HepG2 (cell line): ENCODE measurements around the gene PIP5K1A. TPM values are rescaled to one million over a fixed set of nuclear protein-coding genes. Genes with fewer than 3 reads are reported as not detected.

Source experiments
- CENPX ChIP-seq: sonication (generic); formaldehyde crosslinking; IDR thresholded peaks from 2 replicates; pipeline ENCODE4 v1.9.0; 2021; ENCODE audit warnings: mild to moderate bottlenecking, missing genetic modification reagents, moderate library complexity
- KDM6A ChIP-seq: IDR thresholded peaks from 2 replicates; pipeline ENCODE4 v1.6.1; 2016; ENCODE audit warnings: low read depth
- KIAA2018 ChIP-seq: sonication (generic); formaldehyde crosslinking; IDR thresholded peaks from 2 replicates; pipeline ENCODE4 v1.5.0; 2020; ENCODE audit warnings: mild to moderate bottlenecking, missing genetic modification reagents, borderline replicate concordance
- KMT2A ChIP-seq: sonication (generic); formaldehyde crosslinking; IDR thresholded peaks from 2 replicates; pipeline ENCODE4 v1.4.0; 2020; ENCODE audit warnings: missing genetic modification reagents
- MTERF4 ChIP-seq: sonication (generic); formaldehyde crosslinking; IDR thresholded peaks from 2 replicates; pipeline ENCODE4 v1.8.0; 2023; ENCODE audit warnings: mild to moderate bottlenecking, missing genetic modification reagents
- NFRKB ChIP-seq: fragments of 450-650 bp; IDR thresholded peaks from 2 replicates; pipeline ENCODE4 v1.6.1; 2017
- NR2F1 ChIP-seq, 2 experiments: fragments of 450-650 bp in 1 of 2; formaldehyde crosslinking in 1 of 2; IDR thresholded peaks; 2 replicates each; pipeline versions ENCODE4 v1.5.0 to v1.6.1; 2016 to 2020; ENCODE audit warnings: mild to moderate bottlenecking in 1 of 2, missing compliant biosample characterization in 1 of 2, missing genetic modification reagents in 1 of 2, moderate library complexity in 1 of 2
- NRL ChIP-seq: sonication (generic); formaldehyde crosslinking; IDR thresholded peaks from 2 replicates; pipeline ENCODE4 v1.5.0; 2020; ENCODE audit warnings: missing genetic modification reagents, mild to moderate bottlenecking, moderate library complexity, borderline replicate concordance
- POLR2AphosphoS2 ChIP-seq: IDR thresholded peaks from 2 replicates; pipeline ENCODE4 v1.6.1; 2011; ENCODE audit warnings: low read depth, low read length, improper control_type of control experiment
- ZBTB14 ChIP-seq: sonication (generic); formaldehyde crosslinking; IDR thresholded peaks from 2 replicates; pipeline ENCODE4 v1.4.0; 2020; ENCODE audit warnings: missing genetic modification reagents
- ZNF180 ChIP-seq: sonication (generic); formaldehyde crosslinking; IDR thresholded peaks from 2 replicates; pipeline ENCODE4 v1.4.0; 2020; ENCODE audit warnings: low read depth, missing genetic modification reagents, borderline replicate concordance
- ZNF230 ChIP-seq: sonication (generic); formaldehyde crosslinking; IDR thresholded peaks from 2 replicates; pipeline ENCODE4 v1.4.0; 2020; ENCODE audit warnings: mild to moderate bottlenecking, missing genetic modification reagents
- ZNF256 ChIP-seq: sonication (generic); formaldehyde crosslinking; conservative IDR thresholded peaks from 2 replicates; pipeline ENCODE4 v1.4.0; 2020; ENCODE audit warnings: missing genetic modification reagents
- ZNF281 ChIP-seq: sonication (generic); formaldehyde crosslinking; IDR thresholded peaks from 2 replicates; pipeline ENCODE4 v1.4.0; 2020; ENCODE audit warnings: missing genetic modification reagents, borderline replicate concordance
- ZNF644 ChIP-seq: IDR thresholded peaks from 2 replicates; pipeline ENCODE4 v1.6.1; 2016; ENCODE audit warnings: low read depth
- ZNF879 ChIP-seq: sonication (generic); formaldehyde crosslinking; IDR thresholded peaks from 2 replicates; pipeline ENCODE4 v1.8.1; 2023; ENCODE audit warnings: missing genetic modification reagents
- polyA plus RNA-seq, 8 experiments: library from polyadenylated mRNA; depleted of rRNA in 3 of 8; stranded (reverse) in 7 of 8; unstranded in 1 of 8; fragments of >200 nt; fragmentation: Illumina TruSeq in 4 of 8; extraction: Trizol in 4 of 8; gene quantifications; 2 replicates each; pipeline versions ENCODE4 v1.2.1 to v1.2.3, GENCODE V29; 2011 to 2016; ENCODE audit warnings: low read depth in 4 of 8, missing spikeins in 1 of 8, mixed read lengths in 1 of 8; ENCODE audit not compliant: insufficient read depth in 1 of 8
- total RNA-seq, 5 experiments: library from RNA; depleted of rRNA; stranded (reverse); fragments of >200 nt; fragmentation: Illumina TruSeq; extraction: Trizol; gene quantifications; 2 replicates each; pipeline ENCODE4 v1.2.3, GENCODE V29; 2016; ENCODE audit warnings: low read depth in 1 of 5

The PIP5K1A gene
- total and polyA plus RNA-seq, 2 of the 13 experiments (the other 11 are each of a cell fraction or from before 2014, with no cell fraction given) = 45.3 to 65.1 TPM

GRCh38 chr1:151165738-151166504 is 32.4 kb upstream of the PIP5K1A start, which contains the start of the genes LYSMD1 and SCNM1 (continued):
- TF ChIP-seq ZNF281 (CRISPR knock-in tag) = no peak
- TF ChIP-seq KIAA2018 (CRISPR knock-in tag) = no peak
- peak; percentile 89 for TF ChIP-seq NRL (CRISPR knock-in tag)
- TF ChIP-seq KDM6A (CRISPR knock-in tag) = no peak
- peak; percentile 80 for TF ChIP-seq ZNF256 (CRISPR knock-in tag)
- peak; percentile 56; the same call in 1 of the 2 replicates for TF ChIP-seq MTERF4
- no peak for TF ChIP-seq NFRKB
- TF ChIP-seq ZNF180 (CRISPR knock-in tag) = no peak; the same call in 1 of the 2 replicates
- 0 out of 2 replicates have a peak, but pooled peaks have one; percentile 61 for TF ChIP-seq ZNF879 (CRISPR knock-in tag)
- TF ChIP-seq POLR2AphosphoS2 = no peak
- peak; percentile 26; the same call in 1 of the 2 replicates for TF ChIP-seq ZBTB14 (CRISPR knock-in tag)
- TF ChIP-seq CENPX (CRISPR knock-in tag) = no peak
- TF ChIP-seq NR2F1 (CRISPR knock-in tag; IDR thresholded peaks at IDR 0.05) = 0 out of 4 replicates have a peak, but pooled peaks of 1 of the 2 experiments have one; percentile 2
- no peak for TF ChIP-seq ZNF644 (CRISPR knock-in tag)
- TF ChIP-seq ZNF230 = peak; percentile 49; the same call in 1 of the 2 replicates
- TF ChIP-seq KMT2A (CRISPR knock-in tag) = peak; percentile 78; the same call in 1 of the 2 replicates
